ENCODE measurements around the gene BAIAP2L2.
"Not testable (repeated sequence)": the region's sequence is repeated elsewhere in the genome, so short reads cannot be mapped to it uniquely, and the experiment has no call there.

The BAIAP2L2 gene

GRCh38 chr22:38110008-38110862 lies at the start of gene BAIAP2L2:
Gene BAIAP2L2 (minus strand): TSS chr22:38110684. CDS start chr22:38110525, 159 bp downstream.
- no peak for DNase-seq
- in situ Hi-C loops (cut with MboI; ENCODE audit: low pct_unique_long_range_greater_than_20kb, low sequenced_read_pairs): no loop called here

GRCh38 chr22:38155703-38156102 lies 45.2 kb upstream of the BAIAP2L2 start:
- in situ Hi-C loops (cut with MboI; ENCODE audit: low pct_unique_long_range_greater_than_20kb, low sequenced_read_pairs): no loop called here
- no peak for DNase-seq

GRCh38 chr22:38154563-38154915 lies 44.1 kb upstream of the BAIAP2L2 start:
- in situ Hi-C loops (cut with MboI; ENCODE audit: low pct_unique_long_range_greater_than_20kb, low sequenced_read_pairs); DNase-seq: not testable (repeated sequence)

GRCh38 chr22:38153821-38154562 lies 43.5 kb upstream of the BAIAP2L2 start:
- in situ Hi-C loops (cut with MboI; ENCODE audit: low pct_unique_long_range_greater_than_20kb, low sequenced_read_pairs): no loop called here
- no peak for DNase-seq

- no peak for DNase-seq
- in situ Hi-C loops (cut with MboI; ENCODE audit: low pct_unique_long_range_greater_than_20kb, low sequenced_read_pairs): no loop called here
These were observed 40.6 kb upstream of the BAIAP2L2 start for GRCh38 chr22:38151126-38151500.

GRCh38 chr22:38148245-38148644 lies 37.8 kb upstream of the BAIAP2L2 start:
- no peak for DNase-seq
- in situ Hi-C loops (cut with MboI; ENCODE audit: low pct_unique_long_range_greater_than_20kb, low sequenced_read_pairs): no loop called here

GRCh38 chr22:38146166-38146565 lies 35.7 kb upstream of the BAIAP2L2 start:
- in situ Hi-C loops (cut with MboI; ENCODE audit: low pct_unique_long_range_greater_than_20kb, low sequenced_read_pairs); DNase-seq: not testable (repeated sequence)

GRCh38 chr22:38144025-38144405 lies 33.5 kb upstream of the BAIAP2L2 start:
- in situ Hi-C loops (cut with MboI; ENCODE audit: low pct_unique_long_range_greater_than_20kb, low sequenced_read_pairs): no loop called here
- no peak for DNase-seq

GRCh38 chr22:38142606-38143005 lies 32.1 kb upstream of the BAIAP2L2 start:
- DNase-seq: no peak
- in situ Hi-C loops (cut with MboI; ENCODE audit: low pct_unique_long_range_greater_than_20kb, low sequenced_read_pairs): no loop called here

- DNase-seq: no peak
- in situ Hi-C loops (cut with MboI; ENCODE audit: low pct_unique_long_range_greater_than_20kb, low sequenced_read_pairs): no loop called here
These were observed 30.9 kb upstream of the BAIAP2L2 start for GRCh38 chr22:38141217-38141973.

- in situ Hi-C loops (cut with MboI; ENCODE audit: low pct_unique_long_range_greater_than_20kb, low sequenced_read_pairs): no loop called here
- no peak for DNase-seq
These were observed 29.4 kb upstream of the BAIAP2L2 start for GRCh38 chr22:38139901-38140300.

- in situ Hi-C loops (cut with MboI; ENCODE audit: low pct_unique_long_range_greater_than_20kb, low sequenced_read_pairs): no loop called here
- no peak for DNase-seq
These were observed 28.5 kb upstream of the BAIAP2L2 start for GRCh38 chr22:38138961-38139360.

GRCh38 chr22:38137876-38138687 lies 27.6 kb upstream of the BAIAP2L2 start:
- in situ Hi-C loops (cut with MboI; ENCODE audit: low pct_unique_long_range_greater_than_20kb, low sequenced_read_pairs): no loop called here

GRCh38 chr22:38136607-38137006 lies 26.1 kb upstream of the BAIAP2L2 start:
- in situ Hi-C loops (cut with MboI; ENCODE audit: low pct_unique_long_range_greater_than_20kb, low sequenced_read_pairs): no loop called here
- no peak for DNase-seq

More at GRCh38 chr22:38137876-38138687, 27.6 kb upstream of the BAIAP2L2 start:
- DNase-seq: no peak

- in situ Hi-C loops (cut with MboI; ENCODE audit: low pct_unique_long_range_greater_than_20kb, low sequenced_read_pairs): no loop called here
These were observed 24.7 kb upstream of the BAIAP2L2 start for GRCh38 chr22:38135133-38135706.

GRCh38 chr22:38133331-38133730 lies 22.8 kb upstream of the BAIAP2L2 start:
- DNase-seq: no peak
- in situ Hi-C loops (cut with MboI; ENCODE audit: low pct_unique_long_range_greater_than_20kb, low sequenced_read_pairs): no loop called here

More at GRCh38 chr22:38135133-38135706, 24.7 kb upstream of the BAIAP2L2 start:
- no peak for DNase-seq

GRCh38 chr22:38132794-38133193 lies 22.3 kb upstream of the BAIAP2L2 start:
- DNase-seq: no peak
- in situ Hi-C loops (cut with MboI; ENCODE audit: low pct_unique_long_range_greater_than_20kb, low sequenced_read_pairs): no loop called here

- no peak for DNase-seq
- in situ Hi-C loops (cut with MboI; ENCODE audit: low pct_unique_long_range_greater_than_20kb, low sequenced_read_pairs): no loop called here
These were observed 21.7 kb upstream of the BAIAP2L2 start for GRCh38 chr22:38132136-38132535.

GRCh38 chr22:38131399-38131798 lies 20.9 kb upstream of the BAIAP2L2 start:
- no peak for DNase-seq
- in situ Hi-C loops (cut with MboI; ENCODE audit: low pct_unique_long_range_greater_than_20kb, low sequenced_read_pairs): no loop called here

All from KBM-7 (cell line).